ENCODE measurements around the gene OLFM2. TPM values are rescaled to one million over a fixed set of nuclear protein-coding genes. Genes with fewer than 3 reads are reported as not detected.

OLFM2 gene
- total RNA-seq, 1 donor from 2014 or later: 11.4 TPM

GRCh38 chr19:9917321-9917720 lies 19.0 kb downstream of the OLFM2 start:
- peak; percentile 71 for DNase-seq (ENCODE audit: low spot score)
- Histone ChIP-seq H3K27me3 (peaks cover 23% of the 10 kb centered on the region), H3K4me3 (no peak overlapping the region), H3K27ac (no peak overlapping the region), H3K36me3 (no peaks in the 10 kb centered on the region), H4K20me1 (ENCODE audit: low read depth) (peaks cover 9% of the 10 kb centered on the region), H2AFZ (replicated peaks) (peak overlapping the region; percentile 83), H3K9me3 (ENCODE audit: low read depth) (no peaks in the 10 kb centered on the region), H3K79me2 (ENCODE audit: low read depth) (no peaks in the 10 kb centered on the region), H3F3A (ENCODE audit: low read depth) (no peaks in the 10 kb centered on the region), H3K9ac (no peak overlapping the region), H3K4me2 (no peak overlapping the region), H3K4me1 (peaks cover 6% of the 10 kb centered on the region)
- Mint-ChIP-seq H3K4me3 (peak overlapping the region; percentile 52), H3K4me1 (peaks cover 15% of the 10 kb centered on the region), H3K9me3 (no peaks in the 10 kb centered on the region), H3K27ac (peak overlapping the region; percentile 59), H3K36me3 (no peaks in the 10 kb centered on the region), H3K27me3 (ENCODE audit: insufficient read depth, low read depth) (peaks cover 7% of the 10 kb centered on the region)
- TF ChIP-seq EZH2phosphoT487 (IDR thresholded peaks at IDR 0.05) (no peak), EZH2 (IDR thresholded peaks at IDR 0.05) (no peak), CTCF (IDR thresholded peaks at IDR 0.05) (no peak)

- TF ChIP-seq EZH2phosphoT487 (IDR thresholded peaks at IDR 0.05) (no peak), EZH2 (IDR thresholded peaks at IDR 0.05) (no peak), CTCF (IDR thresholded peaks at IDR 0.05) (no peak)
- no peak overlapping the region for H3K4me3 Mint-ChIP-seq
- Histone ChIP-seq H2AFZ (replicated peaks) (no peak overlapping the region), H3K36me3 (no peaks in the 10 kb centered on the region), H3K9me3 (ENCODE audit: low read depth) (no peaks in the 10 kb centered on the region), H4K20me1 (ENCODE audit: low read depth) (peaks cover 15% of the 10 kb centered on the region), H3K4me2 (no peak overlapping the region), H3K4me3 (no peak overlapping the region), H3K27me3 (peaks cover 29% of the 10 kb centered on the region), H3K4me1 (peaks cover 6% of the 10 kb centered on the region), H3K27ac (no peak overlapping the region), H3K79me2 (ENCODE audit: low read depth) (no peaks in the 10 kb centered on the region), H3F3A (ENCODE audit: low read depth) (no peaks in the 10 kb centered on the region), H3K9ac (no peak overlapping the region)
- no peaks in the 10 kb centered on the region for H3K36me3 Mint-ChIP-seq
- H3K9me3 Mint-ChIP-seq: no peaks in the 10 kb centered on the region
- DNase-seq (ENCODE audit: low spot score): no peak
- no peak overlapping the region for H3K27ac Mint-ChIP-seq
- peaks cover 7% of the 10 kb centered on the region for H3K27me3 Mint-ChIP-seq (ENCODE audit: insufficient read depth, low read depth)
- H3K4me1 Mint-ChIP-seq: peaks cover 15% of the 10 kb centered on the region
Measured at GRCh38 chr19:9916719-9917118, 19.6 kb downstream of the OLFM2 start.

GRCh38 chr19:9914315-9915207 lies 21.8 kb downstream of the OLFM2 start:
- no peak overlapping the region for H3K27ac ChIP-seq
- peaks cover 7% of the 10 kb centered on the region for H3K27me3 Mint-ChIP-seq (ENCODE audit: insufficient read depth, low read depth)

More at GRCh38 chr19:9914315-9915207, 21.8 kb downstream of the OLFM2 start:
- Mint-ChIP-seq H3K36me3 (no peaks in the 10 kb centered on the region), H3K4me1 (peaks cover 15% of the 10 kb centered on the region), H3K27ac (no peak overlapping the region), H3K9me3 (no peaks in the 10 kb centered on the region), H3K4me3 (peak overlapping the region; percentile 85)
- no peaks in the 10 kb centered on the region for H3K79me2 ChIP-seq (ENCODE audit: low read depth)
- peak overlapping the region; percentile 100 for H3K4me2 ChIP-seq
- H3K9me3 ChIP-seq (ENCODE audit: low read depth): no peaks in the 10 kb centered on the region
- H4K20me1 ChIP-seq (ENCODE audit: low read depth): peaks cover 15% of the 10 kb centered on the region
- no peaks in the 10 kb centered on the region for H3K36me3 ChIP-seq
- peaks cover 41% of the 10 kb centered on the region for H3K27me3 ChIP-seq
- TF ChIP-seq CTCF (IDR thresholded peaks at IDR 0.05): peak; percentile 78
- no peak for TF ChIP-seq EZH2phosphoT487 (IDR thresholded peaks at IDR 0.05)
- TF ChIP-seq EZH2 (IDR thresholded peaks at IDR 0.05): peak; percentile 30
- H3K4me3 ChIP-seq: peak overlapping the region; percentile 66
- no peak overlapping the region for H3K9ac ChIP-seq
- DNase-seq (ENCODE audit: low spot score): peak; percentile 93
- H3K4me1 ChIP-seq: peaks cover 6% of the 10 kb centered on the region
- H3F3A ChIP-seq (ENCODE audit: low read depth): no peaks in the 10 kb centered on the region
- H2AFZ ChIP-seq (replicated peaks): peak overlapping the region; percentile 45

Data from neural progenitor cell (in vitro differentiated cells).